Measurements from ENCODE around the gene STARD9. TPM values are rescaled to one million over a fixed set of nuclear protein-coding genes. Genes with fewer than 3 reads are reported as not detected.
A peak's percentile ranks its signal among the peaks of the same experiment; 100 is the strongest.

STARD9 gene
- total and polyA plus RNA-seq, 2 of the 13 experiments (the other 11 are each of a cell fraction or from before 2014, with no cell fraction given) = 5.3 to 7.5 TPM

DNA sequence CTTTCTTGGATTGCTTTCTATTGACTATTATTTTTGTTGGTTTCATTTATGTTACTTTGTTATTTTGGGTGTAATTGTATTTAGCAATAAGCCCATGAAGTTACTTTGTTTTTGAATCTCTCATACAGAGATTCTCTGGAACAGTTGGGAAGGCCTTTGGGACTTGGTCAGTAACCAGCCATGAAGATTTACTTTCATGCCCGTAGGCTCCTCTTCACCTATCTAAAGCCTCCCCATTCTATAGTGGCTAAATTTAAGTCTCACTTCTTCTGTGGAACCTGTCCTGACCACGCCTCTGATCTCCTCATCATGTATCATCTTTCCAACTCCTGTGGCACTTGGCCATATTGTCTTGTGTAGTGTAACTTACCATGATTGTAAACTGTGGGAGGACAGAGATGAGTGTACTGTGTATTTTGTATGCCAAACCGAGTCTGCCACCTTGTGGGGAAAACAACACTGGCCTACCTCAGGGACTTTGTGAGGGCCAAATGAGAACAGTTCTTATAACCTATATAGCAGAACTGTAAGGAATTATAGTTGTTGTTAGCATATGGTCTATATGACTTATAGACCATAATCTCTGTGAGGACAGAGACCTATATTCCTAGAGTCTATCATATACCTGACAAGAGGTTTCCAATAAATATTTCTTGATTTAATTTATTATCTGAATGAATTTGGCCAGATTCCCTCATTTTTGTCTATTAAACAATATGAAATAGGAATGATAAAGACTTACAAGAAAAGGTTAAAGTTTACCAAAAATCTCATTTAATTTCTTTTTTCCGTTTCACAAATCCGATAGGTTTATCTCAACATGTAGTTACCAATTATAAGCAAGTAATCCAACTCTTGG, 75.0 kb downstream of the STARD9 start (continued):
- TF ChIP-seq, protein P1, sequence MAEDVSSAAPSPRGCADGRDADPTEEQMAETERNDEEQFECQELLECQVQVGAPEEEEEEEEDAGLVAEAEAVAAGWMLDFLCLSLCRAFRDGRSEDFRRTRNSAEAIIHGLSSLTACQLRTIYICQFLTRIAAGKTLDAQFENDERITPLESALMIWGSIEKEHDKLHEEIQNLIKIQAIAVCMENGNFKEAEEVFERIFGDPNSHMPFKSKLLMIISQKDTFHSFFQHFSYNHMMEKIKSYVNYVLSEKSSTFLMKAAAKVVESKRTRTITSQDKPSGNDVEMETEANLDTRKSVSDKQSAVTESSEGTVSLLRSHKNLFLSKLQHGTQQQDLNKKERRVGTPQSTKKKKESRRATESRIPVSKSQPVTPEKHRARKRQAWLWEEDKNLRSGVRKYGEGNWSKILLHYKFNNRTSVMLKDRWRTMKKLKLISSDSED (CRISPR knock-in tag; IDR thresholded peaks at IDR 0.05) = no peak
- TF ChIP-seq, protein P2, sequence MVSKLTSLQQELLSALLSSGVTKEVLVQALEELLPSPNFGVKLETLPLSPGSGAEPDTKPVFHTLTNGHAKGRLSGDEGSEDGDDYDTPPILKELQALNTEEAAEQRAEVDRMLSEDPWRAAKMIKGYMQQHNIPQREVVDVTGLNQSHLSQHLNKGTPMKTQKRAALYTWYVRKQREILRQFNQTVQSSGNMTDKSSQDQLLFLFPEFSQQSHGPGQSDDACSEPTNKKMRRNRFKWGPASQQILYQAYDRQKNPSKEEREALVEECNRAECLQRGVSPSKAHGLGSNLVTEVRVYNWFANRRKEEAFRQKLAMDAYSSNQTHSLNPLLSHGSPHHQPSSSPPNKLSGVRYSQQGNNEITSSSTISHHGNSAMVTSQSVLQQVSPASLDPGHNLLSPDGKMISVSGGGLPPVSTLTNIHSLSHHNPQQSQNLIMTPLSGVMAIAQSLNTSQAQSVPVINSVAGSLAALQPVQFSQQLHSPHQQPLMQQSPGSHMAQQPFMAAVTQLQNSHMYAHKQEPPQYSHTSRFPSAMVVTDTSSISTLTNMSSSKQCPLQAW (CRISPR knock-in tag; IDR thresholded peaks at IDR 0.05) = 0 out of 2 replicates have a peak, but pooled peaks have one; percentile 33
- no peak for TF ChIP-seq CCAR2 (optimal IDR thresholded peaks at IDR 0.05; ENCODE audit: low read depth, low read length)
- peak; percentile 69; the same call in 1 of the 2 replicates for TF ChIP-seq GZF1 (CRISPR knock-in tag; IDR thresholded peaks at IDR 0.05)
- TF ChIP-seq, protein P3, sequence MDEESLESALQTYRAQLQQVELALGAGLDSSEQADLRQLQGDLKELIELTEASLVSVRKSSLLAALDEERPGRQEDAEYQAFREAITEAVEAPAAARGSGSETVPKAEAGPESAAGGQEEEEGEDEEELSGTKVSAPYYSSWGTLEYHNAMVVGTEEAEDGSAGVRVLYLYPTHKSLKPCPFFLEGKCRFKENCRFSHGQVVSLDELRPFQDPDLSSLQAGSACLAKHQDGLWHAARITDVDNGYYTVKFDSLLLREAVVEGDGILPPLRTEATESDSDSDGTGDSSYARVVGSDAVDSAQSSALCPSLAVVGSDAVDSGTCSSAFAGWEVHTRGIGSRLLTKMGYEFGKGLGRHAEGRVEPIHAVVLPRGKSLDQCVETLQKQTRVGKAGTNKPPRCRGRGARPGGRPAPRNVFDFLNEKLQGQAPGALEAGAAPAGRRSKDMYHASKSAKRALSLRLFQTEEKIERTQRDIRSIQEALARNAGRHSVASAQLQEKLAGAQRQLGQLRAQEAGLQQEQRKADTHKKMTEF (CRISPR knock-in tag; IDR thresholded peaks at IDR 0.05) = no peak
- no peak for TF ChIP-seq SAFB2 (CRISPR knock-in tag; IDR thresholded peaks at IDR 0.05; ENCODE audit: borderline replicate concordance, low read depth)
- TF ChIP-seq SMAD9 (CRISPR knock-in tag; IDR thresholded peaks at IDR 0.05) = no peak
- TF ChIP-seq ONECUT2 (CRISPR knock-in tag; IDR thresholded peaks at IDR 0.05) = no peak
- TF ChIP-seq ZNF780A (CRISPR knock-in tag; IDR thresholded peaks at IDR 0.05) = no peak
- no peak for TF ChIP-seq HDAC2 (CRISPR knock-in tag; IDR thresholded peaks at IDR 0.05)
- TF ChIP-seq, protein P4, sequence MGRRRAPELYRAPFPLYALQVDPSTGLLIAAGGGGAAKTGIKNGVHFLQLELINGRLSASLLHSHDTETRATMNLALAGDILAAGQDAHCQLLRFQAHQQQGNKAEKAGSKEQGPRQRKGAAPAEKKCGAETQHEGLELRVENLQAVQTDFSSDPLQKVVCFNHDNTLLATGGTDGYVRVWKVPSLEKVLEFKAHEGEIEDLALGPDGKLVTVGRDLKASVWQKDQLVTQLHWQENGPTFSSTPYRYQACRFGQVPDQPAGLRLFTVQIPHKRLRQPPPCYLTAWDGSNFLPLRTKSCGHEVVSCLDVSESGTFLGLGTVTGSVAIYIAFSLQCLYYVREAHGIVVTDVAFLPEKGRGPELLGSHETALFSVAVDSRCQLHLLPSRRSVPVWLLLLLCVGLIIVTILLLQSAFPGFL (CRISPR knock-in tag; IDR thresholded peaks at IDR 0.05) = no peak
- no peak for TF ChIP-seq ZNF414 (CRISPR knock-in tag; IDR thresholded peaks at IDR 0.05)
- no peak for TF ChIP-seq ZNF484 (CRISPR knock-in tag; IDR thresholded peaks at IDR 0.05; ENCODE audit: borderline replicate concordance, low read depth)
- TF ChIP-seq RAD21 (CRISPR knock-in tag; IDR thresholded peaks at IDR 0.05) = peak; percentile 75
- no peak for TF ChIP-seq RARG (CRISPR knock-in tag; IDR thresholded peaks at IDR 0.05; ENCODE audit: low read depth)
- TF ChIP-seq ZNF724P (CRISPR knock-in tag; IDR thresholded peaks at IDR 0.05; ENCODE audit: borderline replicate concordance) = no peak
- TF ChIP-seq, protein P5, sequence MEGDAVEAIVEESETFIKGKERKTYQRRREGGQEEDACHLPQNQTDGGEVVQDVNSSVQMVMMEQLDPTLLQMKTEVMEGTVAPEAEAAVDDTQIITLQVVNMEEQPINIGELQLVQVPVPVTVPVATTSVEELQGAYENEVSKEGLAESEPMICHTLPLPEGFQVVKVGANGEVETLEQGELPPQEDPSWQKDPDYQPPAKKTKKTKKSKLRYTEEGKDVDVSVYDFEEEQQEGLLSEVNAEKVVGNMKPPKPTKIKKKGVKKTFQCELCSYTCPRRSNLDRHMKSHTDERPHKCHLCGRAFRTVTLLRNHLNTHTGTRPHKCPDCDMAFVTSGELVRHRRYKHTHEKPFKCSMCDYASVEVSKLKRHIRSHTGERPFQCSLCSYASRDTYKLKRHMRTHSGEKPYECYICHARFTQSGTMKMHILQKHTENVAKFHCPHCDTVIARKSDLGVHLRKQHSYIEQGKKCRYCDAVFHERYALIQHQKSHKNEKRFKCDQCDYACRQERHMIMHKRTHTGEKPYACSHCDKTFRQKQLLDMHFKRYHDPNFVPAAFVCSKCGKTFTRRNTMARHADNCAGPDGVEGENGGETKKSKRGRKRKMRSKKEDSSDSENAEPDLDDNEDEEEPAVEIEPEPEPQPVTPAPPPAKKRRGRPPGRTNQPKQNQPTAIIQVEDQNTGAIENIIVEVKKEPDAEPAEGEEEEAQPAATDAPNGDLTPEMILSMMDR (CRISPR knock-in tag; IDR thresholded peaks at IDR 0.05) = peak; percentile 82
- no peak for TF ChIP-seq FOXA1 (IDR thresholded peaks at IDR 0.05)
- TF ChIP-seq FOXA1 (CRISPR knock-in tag; IDR thresholded peaks at IDR 0.05) = 0 out of 2 replicates have a peak, but pooled peaks have one; percentile 5
- TF ChIP-seq SMC3 (IDR thresholded peaks at IDR 0.05; ENCODE audit: low read length) = peak; percentile 80; the same call in 1 of the 2 replicates
- TF ChIP-seq EP300 (IDR thresholded peaks at IDR 0.05; ENCODE audit: low read depth in 2 of 2, low read length in 2 of 2) = no peak
- TF ChIP-seq EP300 (CRISPR knock-in tag; IDR thresholded peaks at IDR 0.05; ENCODE audit: borderline replicate concordance) = no peak
